ENCODE results near the gene ADAM22. TPM values are rescaled to one million over a fixed set of nuclear protein-coding genes. Genes with fewer than 3 reads are reported as not detected.
"Not testable (repeated sequence)": the region's sequence is repeated elsewhere in the genome, so short reads cannot be mapped to it uniquely, and the experiment has no call there.

Gene ADAM22
- polyA plus RNA-seq, 3 donors: 13.0 to 13.1 (median 13.1) TPM

DNA sequence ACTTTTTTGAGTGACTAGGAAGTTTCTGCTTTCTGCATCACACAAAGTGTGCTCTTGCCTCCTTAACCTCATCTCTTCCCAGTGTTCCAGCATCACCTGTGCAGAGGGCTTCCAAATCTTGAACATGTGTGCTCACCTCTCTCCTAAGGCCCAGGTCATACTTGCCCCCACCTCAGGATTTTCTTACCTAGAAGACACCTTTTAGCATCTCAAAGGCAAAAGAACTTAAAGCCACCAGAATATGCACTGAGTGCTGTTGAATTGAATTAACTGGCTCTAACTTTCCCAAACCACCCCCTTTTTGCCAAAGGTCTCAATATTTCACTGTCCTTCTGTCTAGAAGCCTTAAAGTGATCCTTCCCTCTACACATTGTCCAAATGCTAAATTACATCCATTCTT lies 219.3 kb downstream of the ADAM22 start:
- no peak for DNase-seq (ENCODE audit: low read depth in 3 of 3, low spot score in 2 of 3)

GRCh38 chr7:88155756-88156155 lies 221.7 kb downstream of the ADAM22 start:
- no peak for DNase-seq (ENCODE audit: low read depth in 3 of 3, low spot score in 2 of 3)

DNA sequence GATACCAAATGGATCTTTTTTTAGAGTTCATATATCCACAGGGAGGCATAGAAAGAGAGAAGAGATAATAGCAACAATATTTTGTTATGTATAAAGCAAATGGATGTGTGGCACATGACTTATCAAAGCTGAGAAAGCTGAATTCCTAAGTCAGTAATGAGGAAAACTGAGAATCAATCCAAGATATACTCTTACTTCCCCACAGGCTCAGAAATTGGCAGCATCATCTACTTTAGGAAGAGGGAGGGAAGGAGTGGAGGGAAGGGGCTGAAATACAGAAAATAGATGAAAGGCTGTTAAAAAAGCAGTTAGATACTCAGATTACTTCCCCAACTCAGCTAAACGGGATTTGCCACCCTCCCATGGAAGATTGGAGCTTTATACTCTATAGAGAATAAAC lies 222.3 kb downstream of the ADAM22 start:
- DNase-seq (ENCODE audit: low read depth in 3 of 3, low spot score in 2 of 3): no peak

- DNase-seq (ENCODE audit: low read depth in 3 of 3, low spot score in 2 of 3): not testable (repeated sequence)
These were observed 225.7 kb downstream of the ADAM22 start for GRCh38 chr7:88159741-88160140.

DNA sequence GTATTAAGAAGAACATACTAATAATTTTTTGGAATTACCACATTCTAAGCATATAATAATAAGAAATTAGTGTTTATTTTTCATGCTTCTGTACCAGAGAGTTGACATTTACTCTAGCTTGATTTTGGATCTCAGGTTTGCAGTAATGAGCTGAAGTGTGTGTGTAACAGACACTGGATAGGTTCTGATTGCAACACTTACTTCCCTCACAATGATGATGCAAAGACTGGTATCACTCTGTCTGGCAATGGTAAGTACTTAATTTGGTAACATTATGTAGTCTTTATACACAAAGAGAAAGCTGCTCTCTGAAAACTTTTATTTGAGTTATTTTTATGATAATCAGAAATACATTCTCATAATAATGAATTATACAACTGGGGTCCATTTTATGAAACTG lies 231.6 kb downstream of the ADAM22 start:
- no peak for DNase-seq (ENCODE audit: low read depth in 3 of 3, low spot score in 2 of 3)

GRCh38 chr7:88167223-88167622 lies 233.2 kb downstream of the ADAM22 start:
- DNase-seq (ENCODE audit: low read depth in 3 of 3, low spot score in 2 of 3): no peak

DNA sequence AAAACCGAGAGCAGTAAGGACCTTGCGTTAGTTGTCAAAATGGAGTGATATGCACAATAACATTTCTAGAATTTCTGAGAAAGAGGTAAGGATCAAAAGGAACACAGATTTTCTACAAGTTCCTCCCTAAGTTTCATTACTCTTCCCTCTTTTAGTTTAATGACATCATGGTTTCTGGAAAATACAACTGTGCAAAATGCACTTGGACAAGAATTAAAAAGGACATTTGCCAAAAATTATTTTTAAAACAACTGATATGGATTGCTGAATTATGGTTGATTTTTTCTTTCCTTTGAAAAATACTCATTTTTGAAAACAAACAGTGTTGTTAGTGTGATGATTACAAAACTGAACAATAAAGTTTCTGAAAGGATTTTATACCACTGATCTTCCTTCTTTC lies 233.7 kb downstream of the ADAM22 start:
- no peak for DNase-seq (ENCODE audit: low read depth in 3 of 3, low spot score in 2 of 3)

- peak; percentile 9 to 19 (median 18) for DNase-seq (ENCODE audit: low read depth in 3 of 3, low spot score in 2 of 3)
These were observed 235.8 kb downstream of the ADAM22 start for GRCh38 chr7:88169717-88170320.

- DNase-seq (ENCODE audit: low read depth in 3 of 3, low spot score in 2 of 3): no peak
These were observed 238.8 kb downstream of the ADAM22 start for GRCh38 chr7:88172842-88173241.

DNA sequence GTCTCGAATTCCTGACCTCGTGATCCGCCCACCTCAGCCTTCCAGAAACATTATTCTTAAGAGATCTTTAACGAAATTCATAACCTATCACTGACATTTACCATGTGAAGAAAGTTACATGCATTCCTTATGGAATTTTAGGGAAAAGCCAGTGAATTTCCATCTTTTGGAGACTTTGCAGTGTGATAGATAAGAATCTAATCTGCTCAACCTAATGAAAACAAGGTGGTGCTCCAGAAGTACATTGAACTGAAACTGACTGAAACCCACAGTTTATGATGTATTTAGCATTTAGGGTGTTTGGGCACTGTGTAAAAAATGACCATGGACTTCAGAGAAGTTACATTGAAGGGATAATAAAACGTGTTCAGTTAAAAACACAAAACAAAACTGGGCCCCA lies 242.1 kb downstream of the ADAM22 start:
- DNase-seq (ENCODE audit: low read depth in 3 of 3, low spot score in 2 of 3): no peak

DNA sequence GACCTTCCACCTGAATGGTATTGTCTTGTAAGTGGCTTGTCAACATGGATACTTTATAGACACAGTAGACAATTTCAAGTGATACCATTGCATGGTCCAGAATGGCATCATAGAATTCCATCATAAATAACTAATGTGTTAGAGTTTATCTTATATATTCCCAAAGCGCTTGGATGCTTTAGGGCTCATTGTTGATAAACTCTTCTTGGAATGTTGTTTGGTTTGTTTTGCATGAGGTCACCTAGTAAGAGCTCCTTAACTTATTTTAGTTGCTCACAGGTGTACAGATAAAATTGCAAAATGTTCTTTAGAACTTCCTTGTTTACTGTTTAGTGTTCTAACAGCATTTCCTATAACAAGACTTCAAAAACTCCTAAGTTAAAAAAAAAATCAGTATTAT lies 249.0 kb downstream of the ADAM22 start:
- DNase-seq (ENCODE audit: low read depth in 3 of 3, low spot score in 2 of 3): no peak

DNA sequence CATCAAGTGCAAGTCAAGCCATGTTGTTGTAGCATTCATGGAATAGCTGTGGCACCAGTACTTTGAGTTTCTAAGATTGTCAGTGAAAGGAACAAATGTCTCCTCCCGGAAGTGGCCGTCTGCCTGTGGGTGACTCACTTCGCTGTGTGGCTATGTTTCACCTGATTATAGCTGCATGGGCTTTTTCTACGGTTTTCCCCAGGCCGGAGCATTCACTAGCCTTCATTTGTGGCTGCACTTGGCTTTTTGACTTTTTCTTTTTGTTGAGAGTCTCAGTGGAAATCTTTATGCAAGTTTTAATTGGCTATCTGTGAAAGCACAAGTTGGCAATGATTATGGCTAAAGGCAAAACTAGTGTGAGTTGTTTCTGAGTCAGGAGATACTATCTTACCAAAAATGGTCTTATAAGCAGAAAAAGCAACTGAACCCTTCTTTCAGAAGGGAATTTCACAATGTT lies 250.8 kb downstream of the ADAM22 start:
- no peak for DNase-seq (ENCODE audit: low read depth in 3 of 3, low spot score in 2 of 3)

GRCh38 chr7:88185650-88186049 lies 251.6 kb downstream of the ADAM22 start:
- no peak for DNase-seq (ENCODE audit: low read depth in 3 of 3, low spot score in 2 of 3)

- no peak for DNase-seq (ENCODE audit: low read depth in 3 of 3, low spot score in 2 of 3)
These were observed 257.9 kb downstream of the ADAM22 start for GRCh38 chr7:88191911-88192310.

DNA sequence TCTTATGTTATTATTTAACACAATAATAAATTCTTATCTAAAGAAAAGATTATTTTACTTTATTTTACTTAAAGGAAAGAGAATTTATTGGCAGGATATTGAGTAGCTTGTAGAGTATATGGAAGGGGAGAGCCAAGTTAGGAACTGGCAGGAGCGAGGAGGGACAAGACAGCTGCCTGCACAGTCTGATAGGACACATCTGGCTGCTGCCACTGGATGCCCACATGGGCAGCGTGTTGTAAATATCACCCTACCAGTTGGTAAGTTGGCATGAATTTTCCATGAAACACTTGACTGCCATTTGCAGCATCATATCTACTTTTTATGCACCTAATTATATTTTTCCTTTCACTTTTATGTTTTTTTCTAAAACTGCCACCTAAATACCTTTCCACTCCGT lies 266.2 kb downstream of the ADAM22 start:
- no peak for DNase-seq (ENCODE audit: low read depth in 3 of 3, low spot score in 2 of 3)

DNA sequence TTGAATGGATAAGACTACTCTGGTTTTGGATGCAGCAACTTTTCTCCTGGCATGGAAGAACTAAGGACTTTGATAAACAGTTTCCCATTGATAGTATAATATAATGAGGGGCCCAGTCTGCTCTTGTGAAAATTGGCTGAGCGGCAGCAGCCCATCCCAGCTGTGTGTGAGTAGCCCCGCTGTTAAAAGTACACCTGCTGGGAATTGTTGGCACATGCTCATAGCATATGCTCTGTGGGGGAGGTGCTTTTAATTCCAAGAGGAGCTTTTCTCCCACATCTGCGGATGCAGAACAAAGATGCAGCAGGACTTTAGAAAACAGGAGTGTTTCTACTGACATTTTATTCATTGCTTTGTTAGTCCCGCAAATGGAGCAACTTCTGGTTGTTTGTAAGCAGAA lies 266.7 kb downstream of the ADAM22 start:
- DNase-seq (ENCODE audit: low read depth in 3 of 3, low spot score in 2 of 3): no peak

DNA sequence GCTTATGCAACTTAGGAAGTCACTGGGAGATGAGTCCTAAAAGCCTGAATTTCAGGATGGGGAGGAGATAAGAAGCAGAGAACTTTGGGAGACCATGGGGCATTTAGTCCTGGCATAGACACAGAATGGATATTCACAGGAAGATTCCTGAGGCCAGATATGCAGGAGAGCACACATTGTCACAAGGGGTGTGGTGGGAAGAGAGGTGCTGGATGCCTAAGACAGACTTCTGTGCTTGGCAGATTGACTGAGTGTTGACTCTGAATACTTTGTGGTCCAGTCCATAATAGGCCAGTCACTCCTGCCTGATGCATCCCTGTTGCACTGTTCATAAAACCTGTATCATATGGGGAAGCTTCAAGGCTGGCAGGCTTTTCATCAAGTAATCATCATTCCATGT lies 267.3 kb downstream of the ADAM22 start:
- DNase-seq (ENCODE audit: low read depth in 3 of 3, low spot score in 2 of 3): no peak

- DNase-seq (ENCODE audit: low read depth in 3 of 3, low spot score in 2 of 3): no peak
These were observed 268.2 kb downstream of the ADAM22 start for GRCh38 chr7:88202278-88202677.

DNA sequence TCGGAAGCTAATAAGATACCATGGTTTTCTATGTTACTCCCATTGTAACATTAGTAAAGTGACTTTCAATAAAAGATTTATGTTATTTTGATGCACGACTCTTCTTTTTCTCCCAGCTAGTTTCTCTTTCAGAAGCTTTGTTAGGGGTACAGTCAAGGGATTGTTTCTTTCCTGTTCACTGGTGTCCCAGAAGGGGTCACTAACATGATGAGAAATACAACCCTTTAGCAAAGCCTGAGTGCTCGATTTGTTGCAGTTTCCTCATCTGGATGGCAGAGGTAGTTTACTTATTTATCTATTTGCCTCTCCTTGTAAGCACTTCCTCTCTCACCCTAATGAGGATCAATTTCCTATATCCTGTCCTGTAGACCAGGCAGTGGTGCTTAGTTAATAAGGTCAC lies 268.7 kb downstream of the ADAM22 start:
- no peak for DNase-seq (ENCODE audit: low read depth in 3 of 3, low spot score in 2 of 3)

DNA sequence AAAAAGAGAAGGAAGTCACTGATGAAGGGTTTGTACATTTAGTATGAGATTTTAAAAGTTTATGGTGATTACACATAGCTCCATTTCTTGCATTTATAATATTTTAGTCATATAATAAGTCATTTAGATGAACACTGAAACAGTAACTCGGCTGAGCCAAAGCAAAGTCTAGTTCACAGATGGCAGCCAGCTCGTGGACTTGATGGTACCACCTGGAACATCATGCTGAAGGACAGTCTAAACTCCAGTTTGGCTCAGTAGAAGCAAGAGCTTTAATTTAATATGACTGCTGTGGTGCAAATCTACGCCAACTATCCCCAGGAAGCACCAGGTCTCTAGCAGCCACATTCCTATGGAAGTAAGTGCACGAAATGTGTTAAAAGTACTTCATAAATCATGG lies 269.4 kb downstream of the ADAM22 start:
- DNase-seq (ENCODE audit: low read depth in 3 of 3, low spot score in 2 of 3): no peak

DNA sequence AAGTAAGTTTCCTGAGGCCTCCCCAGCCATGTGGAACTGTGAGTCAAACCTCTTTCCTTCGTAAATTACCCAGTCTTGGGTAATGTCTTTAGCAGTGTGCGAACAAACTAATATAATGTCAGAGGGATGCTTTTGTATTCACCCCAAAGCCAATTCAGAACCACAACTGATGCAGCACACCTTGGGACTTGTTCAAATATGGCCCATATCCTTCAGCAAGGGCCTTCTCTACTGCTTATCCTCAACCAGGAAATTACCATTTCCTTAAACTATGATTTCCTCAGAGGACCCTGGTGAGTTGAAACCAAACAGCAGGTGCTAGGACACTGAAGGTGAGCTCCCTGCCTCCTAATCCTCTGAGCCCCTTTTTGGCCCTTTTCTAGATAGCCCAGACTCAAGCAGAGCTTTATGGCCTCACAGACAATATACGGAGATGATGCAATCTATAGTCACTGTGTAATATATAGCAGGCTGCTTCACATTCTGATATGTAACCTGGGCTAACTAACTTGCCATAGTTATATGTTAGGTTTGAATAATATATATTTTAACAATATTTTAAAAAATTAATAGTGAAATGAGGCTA lies 270.6 kb downstream of the ADAM22 start:
- no peak for DNase-seq (ENCODE audit: low read depth in 3 of 3, low spot score in 2 of 3)

GRCh38 chr7:88205179-88205578 lies 271.1 kb downstream of the ADAM22 start:
- no peak for DNase-seq (ENCODE audit: low read depth in 3 of 3, low spot score in 2 of 3)

- no peak for DNase-seq (ENCODE audit: low read depth in 3 of 3, low spot score in 2 of 3)
These were observed 272.2 kb downstream of the ADAM22 start for GRCh38 chr7:88206254-88206653.

Measured in right renal cortex interstitium (tissue), 3 donors.